CD14-positive monocyte (primary cell): ENCODE results near the gene SAMD14. TPM values are rescaled to one million over a fixed set of nuclear protein-coding genes. Genes with fewer than 3 reads are reported as not detected.

ENCODE experiments used
- DNase-seq, 3 donors: peaks; one replicate each; pipeline ENCODE4 v3.0.0-alpha.2; 2011 to 2022
- H2AFZ ChIP-seq: 2 replicates; pipeline ENCODE4 v1.6.0; 2012; ENCODE audit warnings: mild to moderate bottlenecking, low read depth, low read length, inconsistent platforms; ENCODE audit not compliant: insufficient read depth, poor library complexity, severe bottlenecking
- H3K27ac ChIP-seq, 2 donors: 1 replicate in 1 of 2; 2 replicates in 1 of 2; pipeline ENCODE4 v1.5.1; 2012 to 2013; ENCODE audit warnings: low read length in 2 of 2, control low read depth in 1 of 2, inconsistent platforms in 1 of 2, low read depth in 1 of 2, mild to moderate bottlenecking in 1 of 2
- H3K27me3 ChIP-seq, 2 donors: one replicate each; pipeline versions ENCODE4 v1.6.0 to v1.6.1; 2011 to 2013; ENCODE audit warnings: low read length in 2 of 2; ENCODE audit not compliant: control insufficient read depth in 2 of 2, insufficient read depth in 2 of 2
- H3K36me3 ChIP-seq, 2 donors: replicated peaks in 1 of 2; 1 replicate in 1 of 2; 2 replicates in 1 of 2; pipeline versions ENCODE4 v1.5.1 to v1.6.1; 2012 to 2013; ENCODE audit warnings: low read length in 2 of 2, control low read depth in 1 of 2, inconsistent platforms in 1 of 2, mild to moderate bottlenecking in 1 of 2; ENCODE audit not compliant: insufficient read depth in 2 of 2, control insufficient read depth in 1 of 2
- H3K4me1 ChIP-seq, 2 donors: 1 replicate in 1 of 2; 2 replicates in 1 of 2; pipeline versions ENCODE4 v1.5.1 to v1.6.1; 2012 to 2013; ENCODE audit warnings: low read length in 2 of 2, control low read depth in 1 of 2, inconsistent platforms in 1 of 2, mild to moderate bottlenecking in 1 of 2, moderate library complexity in 1 of 2; ENCODE audit not compliant: insufficient read depth in 2 of 2, control insufficient read depth in 1 of 2
- H3K4me2 ChIP-seq: replicated peaks from 2 replicates; pipeline ENCODE3; 2012; ENCODE audit warnings: low read length, moderate library complexity, mild to moderate bottlenecking; ENCODE audit not compliant: poor library complexity, severe bottlenecking; ENCODE audit errors: extremely low read depth
- H3K4me3 ChIP-seq, 3 experiments: fragments of 200-600 bp in 1 of 3; sonication (generic) in 1 of 3; replicated peaks in 1 of 3; 1 replicate in 2 of 3; 2 replicates in 1 of 3; pipeline ENCODE4 v1.5.1; 2011 to 2013; ENCODE audit warnings: low read length in 3 of 3, mild to moderate bottlenecking in 3 of 3, control low read depth in 2 of 3, low read depth in 2 of 3, inconsistent platforms in 1 of 3, moderate library complexity in 1 of 3
- H3K79me2 ChIP-seq: 2 replicates; pipeline ENCODE4 v1.6.0; 2012; ENCODE audit warnings: mild to moderate bottlenecking, control low read depth, inconsistent platforms, low read length, moderate library complexity; ENCODE audit not compliant: insufficient read depth
- H3K9ac ChIP-seq: 2 replicates; pipeline ENCODE4 v1.6.0; 2017; ENCODE audit warnings: low read length, mild to moderate bottlenecking; ENCODE audit not compliant: insufficient read depth, poor library complexity, severe bottlenecking
- H3K9me3 ChIP-seq, 2 donors: replicated peaks in 1 of 2; 1 replicate in 1 of 2; 2 replicates in 1 of 2; pipeline versions ENCODE4 v1.5.1 to v1.6.1; 2012 to 2013; ENCODE audit warnings: low read length in 2 of 2, control low read depth in 1 of 2; ENCODE audit not compliant: control insufficient read depth in 1 of 2, insufficient read depth in 1 of 2
- H4K20me1 ChIP-seq: 2 replicates; pipeline ENCODE4 v1.6.0; 2012; ENCODE audit warnings: mild to moderate bottlenecking, low read length, control low read depth, moderate library complexity; ENCODE audit not compliant: insufficient read depth
- H3K27ac Mint-ChIP-seq, 7 donors: one replicate each; pipeline ENCODE4 v1.8.0; 2020; ENCODE audit warnings: mild to moderate bottlenecking in 7 of 7, mixed read lengths in 7 of 7, moderate library complexity in 6 of 7, inconsistent platforms in 2 of 7
- H3K27me3 Mint-ChIP-seq, 3 donors: one replicate each; pipeline ENCODE4 v1.8.0; 2021 to 2022; ENCODE audit warnings: low read depth in 3 of 3, mild to moderate bottlenecking in 3 of 3, mixed read lengths in 3 of 3, moderate library complexity in 3 of 3, inconsistent platforms in 1 of 3
- H3K36me3 Mint-ChIP-seq, 2 donors: one replicate each; pipeline ENCODE4 v1.8.0; 2020; ENCODE audit warnings: mixed read lengths in 2 of 2, inconsistent platforms in 1 of 2, mild to moderate bottlenecking in 1 of 2
- H3K4me1 Mint-ChIP-seq: one replicate; pipeline ENCODE4 v1.8.0; 2020; ENCODE audit warnings: mild to moderate bottlenecking, mixed read lengths
- H3K4me3 Mint-ChIP-seq, 2 donors: one replicate each; pipeline ENCODE4 v1.8.0; 2020; ENCODE audit warnings: mild to moderate bottlenecking in 2 of 2, mixed read lengths in 2 of 2, moderate library complexity in 1 of 2
- H3K9me3 Mint-ChIP-seq, 7 donors: one replicate each; pipeline ENCODE4 v1.8.0; 2020 to 2022; ENCODE audit warnings: mixed read lengths in 7 of 7, mild to moderate bottlenecking in 6 of 7, moderate library complexity in 6 of 7, inconsistent platforms in 2 of 7
- CTCF ChIP-seq: fragments of 200-600 bp; IDR thresholded peaks from one replicate; pipeline ENCODE4 v1.8.0; 2022; ENCODE audit warnings: antibody characterized with exemption, mild to moderate bottlenecking
- WGBS: methylation state at CpG from one replicate; pipeline ENCODE4 v1.1.5; 2013; ENCODE audit warnings: missing lambda C conversion rate; ENCODE audit not compliant: insufficient coverage; 5-methylcytosine and 5-hydroxymethylcytosine counted together
- intact Hi-C, 2 donors: fragments of 100-400 bp; cut with micrococcal nuclease; formaldehyde crosslinking; loops; one replicate each; pipeline versions ENCODE4 v1.15.0 to v1.15.1; 2023
- polyA plus RNA-seq, 3 donors: library from polyadenylated mRNA; depleted of rRNA in 1 of 3; unstranded in 2 of 3; stranded (reverse) in 1 of 3; fragments of 300-500 nt in 2 of 3; fragments of >200 nt in 1 of 3; fragmentation: Illumina TruSeq in 2 of 3; gene quantifications; 1 replicate in 2 of 3; 2 replicates in 1 of 3; pipeline ENCODE4 v1.2.3, GENCODE V29; 2012 to 2021

SAMD14 gene
- polyA plus RNA-seq, 3 donors: 0.09 TPM; not detected in 2

- Mint-ChIP-seq H3K4me1 (peaks cover 24% of the 10 kb centered on the region), H3K27me3 (peaks cover 3 to 4% (median 3%) of the 10 kb centered on the region in 3 donors), H3K36me3 (peaks cover 27 to 36% of the 10 kb centered on the region in 2 donors), H3K27ac (no peak overlapping the region), H3K9me3 (no peaks in the 10 kb centered on the region), H3K4me3 (no peak overlapping the region)
- no peak for TF ChIP-seq CTCF
- Histone ChIP-seq H3K9me3 (no peaks in the 10 kb centered on the region), H3K4me2 (no peak overlapping the region), H4K20me1 (no peaks in the 10 kb centered on the region), H3K4me1 (peaks cover 16 to 23% of the 10 kb centered on the region in 2 donors), H2AFZ (no peak overlapping the region), H3K9ac (no peak overlapping the region), H3K4me3 (no peak overlapping the region), H3K79me2 (peaks cover 7% of the 10 kb centered on the region), H3K27me3 (no peaks in the 10 kb centered on the region), H3K27ac (no peak overlapping the region), H3K36me3 (peaks cover 15 to 18% of the 10 kb centered on the region in 2 donors)
- intact Hi-C loops: no loop called here
- 90% methylated on average over 3 of the region's 3 CpGs for WGBS
- no peak for DNase-seq
These were observed 33.2 kb downstream of the SAMD14 start for GRCh38 chr17:50096758-50097157.

GRCh38 chr17:50096092-50096491, 33.9 kb downstream of the SAMD14 start:
- peaks cover 7% of the 10 kb centered on the region for H3K79me2 ChIP-seq
- peaks cover 16 to 23% of the 10 kb centered on the region in 2 donors for H3K4me1 ChIP-seq
- Mint-ChIP-seq H3K4me1 (peaks cover 24% of the 10 kb centered on the region), H3K27ac (peak overlapping the region in 4 of 7 donors; percentile 50 to 91 (median 82)), H3K9me3 (no peaks in the 10 kb centered on the region), H3K27me3 (peaks cover 3 to 6% (median 4%) of the 10 kb centered on the region in 3 donors), H3K4me3 (peak overlapping the region; percentile 93 to 99), H3K36me3 (peaks cover 24 to 29% of the 10 kb centered on the region in 2 donors)
- intact Hi-C loops: no loop called here
- H4K20me1 ChIP-seq: no peaks in the 10 kb centered on the region
- 44% methylated on average over 6 of the region's 6 CpGs for WGBS
- H3K9ac ChIP-seq: peak overlapping the region; percentile 4
- no peak for TF ChIP-seq CTCF
- no peak overlapping the region for H3K27ac ChIP-seq
- H3K4me3 ChIP-seq: peak overlapping the region in 2 of 3 experiments; percentile 80 to 89
- no peaks in the 10 kb centered on the region for H3K27me3 ChIP-seq
- H3K4me2 ChIP-seq: peak overlapping the region; percentile 100
- no peak for DNase-seq
- peak overlapping the region; percentile 95 for H2AFZ ChIP-seq
- peaks cover 15 to 16% of the 10 kb centered on the region in 2 donors for H3K36me3 ChIP-seq
- H3K9me3 ChIP-seq: no peaks in the 10 kb centered on the region
